Eye (tissue), 1 donor: Measurements from ENCODE around the gene EVX2.

Experiments used
- DNase-seq: peaks from one replicate; pipeline ENCODE4 v3.0.0-alpha.2; 2015

The EVX2 gene

GRCh38 chr2:176106581-176107539 is 23.1 kb upstream of the EVX2 start, which contains the start of gene HOXD11:
HOXD11 (plus strand) TSS chr2:176107280; CDS start chr2:176107356, 76 bp downstream.
- DNase-seq: no peak

- no peak for DNase-seq
Observed at GRCh38 chr2:176105730-176106580, 22.2 kb upstream of the EVX2 start.

- DNase-seq: no peak
Observed at GRCh38 chr2:176105078-176105729, 21.4 kb upstream of the EVX2 start.

GRCh38 chr2:176104316-176105077 is 20.7 kb upstream of the EVX2 start:
- peak; percentile 67 for DNase-seq

GRCh38 chr2:176103742-176104315 is 20.1 kb upstream of the EVX2 start:
- no peak for DNase-seq

GRCh38 chr2:176103194-176103593 is 19.4 kb upstream of the EVX2 start:
- no peak for DNase-seq

GRCh38 chr2:176102309-176102866 is 18.6 kb upstream of the EVX2 start:
- DNase-seq: no peak

GRCh38 chr2:176101842-176102241 is 18.1 kb upstream of the EVX2 start:
- DNase-seq: no peak

GRCh38 chr2:176101216-176101830 is 17.6 kb upstream of the EVX2 start:
- no peak for DNase-seq

GRCh38 chr2:176100547-176101140 is 16.9 kb upstream of the EVX2 start:
- DNase-seq: no peak

- DNase-seq: no peak
Observed at GRCh38 chr2:176099728-176100546, 16.2 kb upstream of the EVX2 start, which contains the start of gene HOXD12. HOXD12 (plus strand) TSS chr2:176099795; CDS start chr2:176099802, 7 bp downstream.

- no peak for DNase-seq
Observed at GRCh38 chr2:176099159-176099727, 15.5 kb upstream of the EVX2 start.

GRCh38 chr2:176098366-176099158 is 14.8 kb upstream of the EVX2 start:
- no peak for DNase-seq

GRCh38 chr2:176097820-176098365 is 14.1 kb upstream of the EVX2 start:
- no peak for DNase-seq

GRCh38 chr2:176096986-176097819 is 13.4 kb upstream of the EVX2 start:
- peak; percentile 94 for DNase-seq

GRCh38 chr2:176096243-176096985 is 12.7 kb upstream of the EVX2 start:
- peak; percentile 81 for DNase-seq
